HCT116 (cell line): Measurements from ENCODE around the gene TUT4. TPM values are rescaled to one million over a fixed set of nuclear protein-coding genes. Genes with fewer than 3 reads are reported as not detected.

Experiments
- ATAC-seq: fragments of 200-7000 bp; cut with Tn5 transposase; 2 replicates; pipeline ENCODE4 v1.9.1; 2020; ENCODE audit warnings: mild to moderate bottlenecking, moderate library complexity
- BruUV-seq: library from RNA; stranded (reverse); fragments of 400-500 nt; replicated peaks from 2 replicates; lab custom pipeline; 2021; lab: Mats Ljungman, UMichigan
- CTCF ChIA-PET: fragments of 300-600 bp; sonication (Branson Sonifier 250); formaldehyde crosslinking; loops from one replicate; lab custom pipeline; 2021; ENCODE audit warnings: antibody characterized with exemption; lab: Charles Lee
- POLR2A ChIA-PET: fragments of 300-600, 350-600 bp; sonication (Branson Sonifier 250); formaldehyde crosslinking; loops from one replicate; lab custom pipeline; 2021; ENCODE audit warnings: antibody characterized with exemption; lab: Charles Lee
- RAD21 ChIA-PET, 2 experiments: fragments of 300-600 bp; sonication (Branson Sonifier 250); formaldehyde crosslinking; loops; one replicate each; lab custom pipeline; 2023; ENCODE audit warnings: low total read pairs in 2 of 2; ENCODE audit not compliant: uncharacterized antibody in 2 of 2, unreplicated experiment in 2 of 2, low non-redundant PET in 1 of 2; lab: Charles Lee
- DNase-seq: peaks from one replicate; pipeline ENCODE4 v3.0.0-alpha.2; 2010; ENCODE audit warnings: low read depth, low spot score
- H2AFZ ChIP-seq: fragments of 200-600 bp; shearing (Covaris generic), sonication (generic); 2 replicates; pipeline ENCODE4 v1.6.1; 2017; ENCODE audit warnings: low read depth, mixed run types, mixed read lengths, antibody characterized with exemption, low read length; ENCODE audit not compliant: poor library complexity, severe bottlenecking
- H3K27ac ChIP-seq: 2 replicates; pipeline ENCODE4 v1.5.1; 2012; ENCODE audit warnings: low read depth, low read length
- H3K27me3 ChIP-seq: fragments of 200-600 bp; sonication (generic); 2 replicates; pipeline ENCODE4 v1.6.1; 2016; ENCODE audit warnings: mixed run types, low read length, mixed read lengths; ENCODE audit not compliant: insufficient read depth
- H3K36me3 ChIP-seq, 2 experiments: fragments of 200-500 bp in 1 of 2; fragments of 200-600 bp in 1 of 2; sonication (Bioruptor generic) in 1 of 2; sonication (generic) in 1 of 2; 2 replicates each; pipeline versions ENCODE4 v1.5.1 to v1.6.1; 2014 to 2016; ENCODE audit warnings: low read length in 2 of 2, inconsistent platforms in 1 of 2, mixed read lengths in 1 of 2, mixed run types in 1 of 2; ENCODE audit not compliant: insufficient read depth in 2 of 2, control insufficient read depth in 1 of 2
- H3K4me1 ChIP-seq, 2 experiments: fragments of 200-600 bp in 1 of 2; sonication (generic) in 1 of 2; 2 replicates each; pipeline versions ENCODE4 v1.5.1 to v1.6.1; 2012 to 2017; ENCODE audit warnings: low read length in 2 of 2, inconsistent platforms in 1 of 2, mild to moderate bottlenecking in 1 of 2, mixed read lengths in 1 of 2, mixed run types in 1 of 2, moderate library complexity in 1 of 2; ENCODE audit not compliant: insufficient read depth in 2 of 2, control insufficient read depth in 1 of 2
- H3K4me2 ChIP-seq: fragments of 200-600 bp; sonication (generic); 2 replicates; pipeline ENCODE4 v1.6.1; 2017; ENCODE audit warnings: mixed run types, low read length, mixed read lengths
- H3K4me3 ChIP-seq, 2 experiments: fragments of 200-600 bp in 1 of 2; sonication (generic) in 1 of 2; replicated peaks in 1 of 2; 2 replicates each; pipeline ENCODE4 v1.5.1; 2011 to 2016; ENCODE audit warnings: low read length in 2 of 2, control low read depth in 1 of 2, low read depth in 1 of 2, mild to moderate bottlenecking in 1 of 2, mixed read lengths in 1 of 2, mixed run types in 1 of 2
- H3K79me2 ChIP-seq: fragments of 200-600 bp; sonication (generic); 2 replicates; pipeline ENCODE4 v1.6.1; 2017; ENCODE audit warnings: mild to moderate bottlenecking, mixed run types, low read length, moderate library complexity, mixed read lengths; ENCODE audit not compliant: insufficient read depth
- H3K9ac ChIP-seq: fragments of 200-600 bp; sonication (generic); 2 replicates; pipeline ENCODE4 v1.6.1; 2016; ENCODE audit warnings: low read length, mixed read lengths
- H3K9me2 ChIP-seq: fragments of 200-600 bp; sonication (generic), shearing (Covaris generic); 2 replicates; pipeline ENCODE4 v1.6.1; 2017; ENCODE audit warnings: mixed run types, mild to moderate bottlenecking, moderate library complexity; ENCODE audit not compliant: insufficient read depth
- H3K9me3 ChIP-seq, 2 experiments: fragments of 200-500 bp in 1 of 2; fragments of 200-600 bp in 1 of 2; sonication (Bioruptor generic) in 1 of 2; sonication (generic) in 1 of 2; 2 replicates each; pipeline ENCODE4 v1.6.1; 2014 to 2017; ENCODE audit warnings: low read length in 2 of 2, mixed read lengths in 2 of 2, inconsistent platforms in 1 of 2, low read depth in 1 of 2, mild to moderate bottlenecking in 1 of 2, mixed run types in 1 of 2, moderate library complexity in 1 of 2; ENCODE audit not compliant: control insufficient read depth in 1 of 2, insufficient read depth in 1 of 2
- H4K20me1 ChIP-seq: fragments of 200-600 bp; sonication (generic), shearing (Covaris generic); 2 replicates; pipeline ENCODE4 v1.6.1; 2017; ENCODE audit warnings: mixed run types, mild to moderate bottlenecking, moderate library complexity; ENCODE audit not compliant: insufficient read depth
- CEBPB ChIP-seq: IDR thresholded peaks from 2 replicates; pipeline ENCODE4 v1.6.1; 2012; ENCODE audit warnings: low read depth
- POLR2AphosphoS5 ChIP-seq: IDR thresholded peaks from 2 replicates; pipeline ENCODE4 v1.6.1; 2011; ENCODE audit warnings: mild to moderate bottlenecking, low read depth, low read length, moderate library complexity
- RAD21 ChIP-seq: IDR thresholded peaks from 2 replicates; pipeline ENCODE4 v1.6.1; 2012; ENCODE audit warnings: low read depth, mild to moderate bottlenecking
- intact Hi-C: fragments of 100-400 bp; cut with micrococcal nuclease; formaldehyde crosslinking; loops from 2 replicates; pipeline ENCODE4 v1.10.0; 2022
- total RNA-seq: library from RNA; stranded (reverse); gene quantifications from one replicate; pipeline ENCODE4 v1.2.1, GENCODE V29; 2021; ENCODE audit not compliant: unreplicated experiment
- TF ChIP-seq, protein P1 (sequence below): IDR thresholded peaks from 2 replicates; pipeline ENCODE4 v1.6.1; 2011; ENCODE audit warnings: mild to moderate bottlenecking, low read length, moderate library complexity; ENCODE audit not compliant: insufficient replicate concordance; ENCODE audit errors: extremely low read depth
- TF ChIP-seq, protein P2 (sequence below), 3 experiments: fragments of 200-600 bp in 1 of 3; sonication (generic) in 1 of 3; IDR thresholded peaks in 2 of 3; conservative IDR thresholded peaks in 1 of 3; 2 replicates each; pipeline ENCODE4 v1.5.1; 2012 to 2017; ENCODE audit warnings: low read depth in 2 of 3, low read length in 2 of 3, antibody characterized with exemption in 1 of 3, borderline replicate concordance in 1 of 3, control low read depth in 1 of 3, mild to moderate bottlenecking in 1 of 3, mixed read lengths in 1 of 3, mixed run types in 1 of 3, moderate library complexity in 1 of 3; ENCODE audit not compliant: insufficient read depth in 1 of 3

Gene TUT4
- total RNA-seq, 1 experiment from 2014 or later, result 50.0 TPM

DNA sequence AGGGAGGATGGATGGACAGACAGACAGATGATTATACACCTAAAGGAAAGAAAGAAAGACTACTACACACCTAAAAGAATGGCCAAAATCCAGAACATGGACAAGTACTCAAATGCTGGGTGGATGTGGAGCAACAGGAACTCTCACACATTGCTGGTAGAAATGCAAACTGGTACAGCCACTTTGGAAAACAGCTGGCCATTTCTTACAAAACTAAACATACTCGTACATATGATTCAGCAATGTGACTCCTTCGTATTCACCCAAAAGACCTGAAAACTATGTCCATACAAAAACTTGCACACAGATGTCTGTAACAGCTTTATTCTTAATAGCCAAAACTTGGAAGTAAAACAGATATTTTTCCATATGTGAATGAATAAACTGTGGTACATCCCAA is 97.2 kb downstream of the TUT4 start (continued):
- TF ChIP-seq, protein P1, sequence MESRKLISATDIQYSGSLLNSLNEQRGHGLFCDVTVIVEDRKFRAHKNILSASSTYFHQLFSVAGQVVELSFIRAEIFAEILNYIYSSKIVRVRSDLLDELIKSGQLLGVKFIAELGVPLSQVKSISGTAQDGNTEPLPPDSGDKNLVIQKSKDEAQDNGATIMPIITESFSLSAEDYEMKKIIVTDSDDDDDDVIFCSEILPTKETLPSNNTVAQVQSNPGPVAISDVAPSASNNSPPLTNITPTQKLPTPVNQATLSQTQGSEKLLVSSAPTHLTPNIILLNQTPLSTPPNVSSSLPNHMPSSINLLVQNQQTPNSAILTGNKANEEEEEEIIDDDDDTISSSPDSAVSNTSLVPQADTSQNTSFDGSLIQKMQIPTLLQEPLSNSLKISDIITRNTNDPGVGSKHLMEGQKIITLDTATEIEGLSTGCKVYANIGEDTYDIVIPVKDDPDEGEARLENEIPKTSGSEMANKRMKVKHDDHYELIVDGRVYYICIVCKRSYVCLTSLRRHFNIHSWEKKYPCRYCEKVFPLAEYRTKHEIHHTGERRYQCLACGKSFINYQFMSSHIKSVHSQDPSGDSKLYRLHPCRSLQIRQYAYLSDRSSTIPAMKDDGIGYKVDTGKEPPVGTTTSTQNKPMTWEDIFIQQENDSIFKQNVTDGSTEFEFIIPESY, result no peak
- TF ChIP-seq, all 23 proteins: peak for 0

DNA sequence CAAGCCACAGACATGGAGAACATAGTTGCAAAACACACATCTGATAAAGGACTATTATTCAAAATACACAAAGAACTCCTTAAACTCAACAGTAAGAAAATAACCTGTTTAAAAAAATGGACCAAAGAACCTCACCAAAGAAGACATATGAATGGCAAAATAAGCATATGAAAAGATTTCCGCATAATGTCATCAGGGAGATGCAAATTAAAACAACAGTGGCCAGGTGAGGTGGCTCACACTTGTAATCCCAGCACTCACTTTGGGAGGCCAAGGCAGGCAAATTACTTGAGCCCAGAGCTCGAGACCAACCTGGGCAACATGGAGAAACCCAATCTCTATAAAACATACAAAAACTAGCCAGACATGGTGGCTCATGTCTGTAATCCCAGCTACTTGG is 98.1 kb downstream of the TUT4 start:
- no peak overlapping the region for H3K4me2 ChIP-seq
- no peaks in the 10 kb centered on the region for H4K20me1 ChIP-seq
- H3K4me1 ChIP-seq, result no peaks in the 10 kb centered on the region
- H3K4me3 ChIP-seq, result no peak overlapping the region
- H3K9me2 ChIP-seq, result no peaks in the 10 kb centered on the region
- POLR2A ChIA-PET, result no interaction called here
- H2AFZ ChIP-seq, result no peak overlapping the region
- ATAC-seq (no peak), DNase-seq (no peak)
- H3K27ac ChIP-seq, result no peak overlapping the region
- H3K36me3 ChIP-seq, result no peaks in the 10 kb centered on the region
- intact Hi-C loops, result no loop called here
- H3K27me3 ChIP-seq, result no peaks in the 10 kb centered on the region
- H3K9ac ChIP-seq, result no peak overlapping the region
- RAD21 ChIA-PET, result interaction anchor here in 1 of 2 experiments (0.6 kb wide), 1 partner anchor 40 kb away, joined by 3 read pairs; no protein-coding TSS in a partner anchor
- TF ChIP-seq CEBPB, result no peak
- no peak for TF ChIP-seq POLR2AphosphoS5
- TF ChIP-seq RAD21, result no peak
- TF ChIP-seq, protein P2, sequence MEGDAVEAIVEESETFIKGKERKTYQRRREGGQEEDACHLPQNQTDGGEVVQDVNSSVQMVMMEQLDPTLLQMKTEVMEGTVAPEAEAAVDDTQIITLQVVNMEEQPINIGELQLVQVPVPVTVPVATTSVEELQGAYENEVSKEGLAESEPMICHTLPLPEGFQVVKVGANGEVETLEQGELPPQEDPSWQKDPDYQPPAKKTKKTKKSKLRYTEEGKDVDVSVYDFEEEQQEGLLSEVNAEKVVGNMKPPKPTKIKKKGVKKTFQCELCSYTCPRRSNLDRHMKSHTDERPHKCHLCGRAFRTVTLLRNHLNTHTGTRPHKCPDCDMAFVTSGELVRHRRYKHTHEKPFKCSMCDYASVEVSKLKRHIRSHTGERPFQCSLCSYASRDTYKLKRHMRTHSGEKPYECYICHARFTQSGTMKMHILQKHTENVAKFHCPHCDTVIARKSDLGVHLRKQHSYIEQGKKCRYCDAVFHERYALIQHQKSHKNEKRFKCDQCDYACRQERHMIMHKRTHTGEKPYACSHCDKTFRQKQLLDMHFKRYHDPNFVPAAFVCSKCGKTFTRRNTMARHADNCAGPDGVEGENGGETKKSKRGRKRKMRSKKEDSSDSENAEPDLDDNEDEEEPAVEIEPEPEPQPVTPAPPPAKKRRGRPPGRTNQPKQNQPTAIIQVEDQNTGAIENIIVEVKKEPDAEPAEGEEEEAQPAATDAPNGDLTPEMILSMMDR (IDR thresholded peaks at IDR 0.05 in 2 of 3, conservative IDR thresholded peaks at IDR 0.05 in 1 of 3; ENCODE audit: borderline replicate concordance in 1 of 3, insufficient read depth in 1 of 3, low read depth in 2 of 3, low read length in 2 of 3), result no peak
- H3K79me2 ChIP-seq, result 0 out of 2 replicates have a peak, but pooled peaks cover 3% of the 10 kb centered on the region
- CTCF ChIA-PET, result no interaction called here
- no peaks in the 10 kb centered on the region for H3K9me3 ChIP-seq
- no TSS peak for BruUV-seq
